ENCODE measurements around the gene FBXL17.

Gene FBXL17

GRCh38 chr5:108233617-108234155 is 148.2 kb downstream of the FBXL17 start:
- Histone ChIP-seq H3K4me3 (ENCODE audit: insufficient read depth, low read length, poor library complexity, severe bottlenecking) (no peak overlapping the region), H3K9me2 (replicated peaks; ENCODE audit: insufficient read depth, low read length) (no peaks in the 10 kb centered on the region), H3K9me3 (ENCODE audit: insufficient read depth, low read length) (no peaks in the 10 kb centered on the region), H3F3A (ENCODE audit: insufficient read depth) (no peaks in the 10 kb centered on the region), H3K79me2 (ENCODE audit: insufficient read depth, low read length) (no peaks in the 10 kb centered on the region), H3K27ac (ENCODE audit: low read depth, low read length) (no peak overlapping the region), H3K9ac (ENCODE audit: low read length) (no peak overlapping the region), H3K27me3 (ENCODE audit: low read length) (no peaks in the 10 kb centered on the region), H3K4me2 (ENCODE audit: low read depth, low read length, poor library complexity, severe bottlenecking) (no peak overlapping the region), H2AFZ (ENCODE audit: low read depth, low read length, severe bottlenecking) (no peak overlapping the region), H3K36me3 (ENCODE audit: low read length) (no peaks in the 10 kb centered on the region), H4K20me1 (ENCODE audit: low read depth, low read length) (no peaks in the 10 kb centered on the region)
- TF ChIP-seq CTCF (IDR thresholded peaks at IDR 0.05; ENCODE audit: insufficient read depth, low read length, poor library complexity, severe bottlenecking) (no peak), EZH2phosphoT487 (conservative IDR thresholded peaks at IDR 0.05; ENCODE audit: low read length) (no peak)

- Histone ChIP-seq H4K20me1 (ENCODE audit: low read depth, low read length) (no peaks in the 10 kb centered on the region), H3F3A (ENCODE audit: insufficient read depth) (no peaks in the 10 kb centered on the region), H3K27ac (ENCODE audit: low read depth, low read length) (no peak overlapping the region), H3K79me2 (ENCODE audit: insufficient read depth, low read length) (no peaks in the 10 kb centered on the region), H3K36me3 (ENCODE audit: low read length) (no peaks in the 10 kb centered on the region), H3K9me3 (ENCODE audit: insufficient read depth, low read length) (no peaks in the 10 kb centered on the region), H3K4me2 (ENCODE audit: low read depth, low read length, poor library complexity, severe bottlenecking) (no peak overlapping the region), H3K9me2 (replicated peaks; ENCODE audit: insufficient read depth, low read length) (no peaks in the 10 kb centered on the region), H3K4me3 (ENCODE audit: insufficient read depth, low read length, poor library complexity, severe bottlenecking) (no peak overlapping the region), H2AFZ (ENCODE audit: low read depth, low read length, severe bottlenecking) (no peak overlapping the region), H3K9ac (ENCODE audit: low read length) (no peak overlapping the region), H3K27me3 (ENCODE audit: low read length) (no peaks in the 10 kb centered on the region)
- TF ChIP-seq EZH2phosphoT487 (conservative IDR thresholded peaks at IDR 0.05; ENCODE audit: low read length) (no peak), CTCF (IDR thresholded peaks at IDR 0.05; ENCODE audit: insufficient read depth, low read length, poor library complexity, severe bottlenecking) (no peak)
Observed at GRCh38 chr5:108232805-108233204, 149.1 kb downstream of the FBXL17 start.

GRCh38 chr5:108222011-108222410 is 159.9 kb downstream of the FBXL17 start:
- TF ChIP-seq CTCF (IDR thresholded peaks at IDR 0.05; ENCODE audit: insufficient read depth, low read length, poor library complexity, severe bottlenecking) (no peak), EZH2phosphoT487 (conservative IDR thresholded peaks at IDR 0.05; ENCODE audit: low read length) (no peak)

More at GRCh38 chr5:108222011-108222410, 159.9 kb downstream of the FBXL17 start:
- Histone ChIP-seq H3K9ac (ENCODE audit: low read length) (no peak overlapping the region), H3K4me3 (ENCODE audit: insufficient read depth, low read length, poor library complexity, severe bottlenecking) (no peak overlapping the region), H2AFZ (ENCODE audit: low read depth, low read length, severe bottlenecking) (no peak overlapping the region), H3K4me2 (ENCODE audit: low read depth, low read length, poor library complexity, severe bottlenecking) (no peak overlapping the region), H3F3A (ENCODE audit: insufficient read depth) (no peaks in the 10 kb centered on the region), H4K20me1 (ENCODE audit: low read depth, low read length) (no peaks in the 10 kb centered on the region), H3K36me3 (ENCODE audit: low read length) (no peaks in the 10 kb centered on the region), H3K9me2 (replicated peaks; ENCODE audit: insufficient read depth, low read length) (no peaks in the 10 kb centered on the region), H3K27me3 (ENCODE audit: low read length) (no peaks in the 10 kb centered on the region), H3K79me2 (ENCODE audit: insufficient read depth, low read length) (no peaks in the 10 kb centered on the region), H3K9me3 (ENCODE audit: insufficient read depth, low read length) (no peaks in the 10 kb centered on the region), H3K27ac (ENCODE audit: low read depth, low read length) (no peak overlapping the region)

Data from SU-DHL-6 (cell line).